Measurements from ENCODE around the gene SNX32. TPM values are rescaled to one million over a fixed set of nuclear protein-coding genes. Genes with fewer than 3 reads are reported as not detected.

Gene SNX32
- total and polyA plus RNA-seq, 9 of the 15 experiments (the other 6 are each of a cell fraction or from before 2014, with no cell fraction given): 0.03 TPM; not detected in 7

DNA sequence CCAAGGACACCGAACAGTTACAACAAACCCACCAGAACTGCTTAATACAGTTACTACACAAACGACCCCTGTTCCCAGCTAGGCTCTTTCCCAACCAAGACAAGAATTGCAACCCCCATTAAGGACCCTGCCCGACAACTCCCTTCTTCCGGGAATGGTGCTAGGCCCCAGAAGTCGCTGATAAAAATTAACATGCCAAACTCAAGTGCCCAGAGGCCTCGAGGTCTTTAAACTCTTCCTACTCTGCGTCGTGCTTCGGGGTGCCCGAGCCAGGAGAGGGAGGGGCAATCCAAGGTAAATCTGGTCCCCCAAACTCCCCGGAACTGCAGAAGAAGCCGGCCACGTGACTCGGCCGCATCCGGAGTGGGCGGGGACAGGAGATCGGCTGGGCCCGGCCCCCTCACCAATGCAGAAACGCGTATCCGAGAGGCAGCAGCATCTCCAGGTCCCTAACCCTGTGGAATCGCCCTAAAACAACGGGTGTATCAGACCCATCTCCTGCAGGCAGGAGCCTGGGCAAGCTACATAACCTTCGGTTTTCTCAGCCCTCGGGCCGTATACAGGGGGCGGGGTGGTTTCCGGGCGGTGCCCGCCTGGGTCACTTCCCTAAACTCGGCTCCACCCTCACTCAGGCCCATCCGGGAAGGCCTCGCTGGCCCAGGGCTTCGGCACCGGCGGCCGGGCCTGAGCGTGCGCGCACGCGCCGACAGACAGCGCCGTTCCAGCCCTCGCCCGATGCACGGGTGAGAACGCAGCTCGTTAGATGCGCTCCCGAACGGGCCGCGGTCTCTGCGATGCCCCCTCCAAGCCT, 23.1 kb downstream of the SNX32 start (continued):
- TF ChIP-seq SREBF1 (IDR thresholded peaks at IDR 0.05; ENCODE audit: borderline replicate concordance, low read depth, low read length): no peak
- TF ChIP-seq, protein P1, sequence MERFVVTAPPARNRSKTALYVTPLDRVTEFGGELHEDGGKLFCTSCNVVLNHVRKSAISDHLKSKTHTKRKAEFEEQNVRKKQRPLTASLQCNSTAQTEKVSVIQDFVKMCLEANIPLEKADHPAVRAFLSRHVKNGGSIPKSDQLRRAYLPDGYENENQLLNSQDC (CRISPR knock-in tag; IDR thresholded peaks at IDR 0.05): no peak
- no peak for TF ChIP-seq ZNF212 (CRISPR knock-in tag; IDR thresholded peaks at IDR 0.05)
- no peak for TF ChIP-seq ZNF583 (CRISPR knock-in tag; IDR thresholded peaks at IDR 0.05)
- TF ChIP-seq, protein P2, sequence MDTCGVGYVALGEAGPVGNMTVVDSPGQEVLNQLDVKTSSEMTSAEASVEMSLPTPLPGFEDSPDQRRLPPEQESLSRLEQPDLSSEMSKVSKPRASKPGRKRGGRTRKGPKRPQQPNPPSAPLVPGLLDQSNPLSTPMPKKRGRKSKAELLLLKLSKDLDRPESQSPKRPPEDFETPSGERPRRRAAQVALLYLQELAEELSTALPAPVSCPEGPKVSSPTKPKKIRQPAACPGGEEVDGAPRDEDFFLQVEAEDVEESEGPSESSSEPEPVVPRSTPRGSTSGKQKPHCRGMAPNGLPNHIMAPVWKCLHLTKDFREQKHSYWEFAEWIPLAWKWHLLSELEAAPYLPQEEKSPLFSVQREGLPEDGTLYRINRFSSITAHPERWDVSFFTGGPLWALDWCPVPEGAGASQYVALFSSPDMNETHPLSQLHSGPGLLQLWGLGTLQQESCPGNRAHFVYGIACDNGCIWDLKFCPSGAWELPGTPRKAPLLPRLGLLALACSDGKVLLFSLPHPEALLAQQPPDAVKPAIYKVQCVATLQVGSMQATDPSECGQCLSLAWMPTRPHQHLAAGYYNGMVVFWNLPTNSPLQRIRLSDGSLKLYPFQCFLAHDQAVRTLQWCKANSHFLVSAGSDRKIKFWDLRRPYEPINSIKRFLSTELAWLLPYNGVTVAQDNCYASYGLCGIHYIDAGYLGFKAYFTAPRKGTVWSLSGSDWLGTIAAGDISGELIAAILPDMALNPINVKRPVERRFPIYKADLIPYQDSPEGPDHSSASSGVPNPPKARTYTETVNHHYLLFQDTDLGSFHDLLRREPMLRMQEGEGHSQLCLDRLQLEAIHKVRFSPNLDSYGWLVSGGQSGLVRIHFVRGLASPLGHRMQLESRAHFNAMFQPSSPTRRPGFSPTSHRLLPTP (IDR thresholded peaks at IDR 0.05; ENCODE audit: borderline replicate concordance, extremely low read depth, insufficient read length): no peak
- TF ChIP-seq, protein P3, sequence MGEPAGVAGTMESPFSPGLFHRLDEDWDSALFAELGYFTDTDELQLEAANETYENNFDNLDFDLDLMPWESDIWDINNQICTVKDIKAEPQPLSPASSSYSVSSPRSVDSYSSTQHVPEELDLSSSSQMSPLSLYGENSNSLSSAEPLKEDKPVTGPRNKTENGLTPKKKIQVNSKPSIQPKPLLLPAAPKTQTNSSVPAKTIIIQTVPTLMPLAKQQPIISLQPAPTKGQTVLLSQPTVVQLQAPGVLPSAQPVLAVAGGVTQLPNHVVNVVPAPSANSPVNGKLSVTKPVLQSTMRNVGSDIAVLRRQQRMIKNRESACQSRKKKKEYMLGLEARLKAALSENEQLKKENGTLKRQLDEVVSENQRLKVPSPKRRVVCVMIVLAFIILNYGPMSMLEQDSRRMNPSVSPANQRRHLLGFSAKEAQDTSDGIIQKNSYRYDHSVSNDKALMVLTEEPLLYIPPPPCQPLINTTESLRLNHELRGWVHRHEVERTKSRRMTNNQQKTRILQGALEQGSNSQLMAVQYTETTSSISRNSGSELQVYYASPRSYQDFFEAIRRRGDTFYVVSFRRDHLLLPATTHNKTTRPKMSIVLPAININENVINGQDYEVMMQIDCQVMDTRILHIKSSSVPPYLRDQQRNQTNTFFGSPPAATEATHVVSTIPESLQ (CRISPR knock-in tag; IDR thresholded peaks at IDR 0.05): peak; percentile 64; the same call in 1 of the 2 replicates
- no peak; the same call in none of the 2 replicates for TF ChIP-seq ZBTB7A (IDR thresholded peaks at IDR 0.05; ENCODE audit: borderline replicate concordance, control insufficient read depth, low read depth, low read length)
- no peak for TF ChIP-seq NFIC (IDR thresholded peaks at IDR 0.05)
- no peak for TF ChIP-seq ZNF696 (CRISPR knock-in tag; conservative IDR thresholded peaks at IDR 0.05)
- no peak for TF ChIP-seq KHSRP (IDR thresholded peaks at IDR 0.05)
- peak; percentile 46; the same call in 1 of the 2 replicates for TF ChIP-seq ZNF830 (CRISPR knock-in tag; IDR thresholded peaks at IDR 0.05)
- no peak for TF ChIP-seq MCM7 (IDR thresholded peaks at IDR 0.05)
- no peak for TF ChIP-seq SAFB2 (IDR thresholded peaks at IDR 0.05; ENCODE audit: borderline replicate concordance, low read depth, low read length, severe bottlenecking)
- TF ChIP-seq SOX6 (IDR thresholded peaks at IDR 0.05): no peak
- TF ChIP-seq, protein P4, sequence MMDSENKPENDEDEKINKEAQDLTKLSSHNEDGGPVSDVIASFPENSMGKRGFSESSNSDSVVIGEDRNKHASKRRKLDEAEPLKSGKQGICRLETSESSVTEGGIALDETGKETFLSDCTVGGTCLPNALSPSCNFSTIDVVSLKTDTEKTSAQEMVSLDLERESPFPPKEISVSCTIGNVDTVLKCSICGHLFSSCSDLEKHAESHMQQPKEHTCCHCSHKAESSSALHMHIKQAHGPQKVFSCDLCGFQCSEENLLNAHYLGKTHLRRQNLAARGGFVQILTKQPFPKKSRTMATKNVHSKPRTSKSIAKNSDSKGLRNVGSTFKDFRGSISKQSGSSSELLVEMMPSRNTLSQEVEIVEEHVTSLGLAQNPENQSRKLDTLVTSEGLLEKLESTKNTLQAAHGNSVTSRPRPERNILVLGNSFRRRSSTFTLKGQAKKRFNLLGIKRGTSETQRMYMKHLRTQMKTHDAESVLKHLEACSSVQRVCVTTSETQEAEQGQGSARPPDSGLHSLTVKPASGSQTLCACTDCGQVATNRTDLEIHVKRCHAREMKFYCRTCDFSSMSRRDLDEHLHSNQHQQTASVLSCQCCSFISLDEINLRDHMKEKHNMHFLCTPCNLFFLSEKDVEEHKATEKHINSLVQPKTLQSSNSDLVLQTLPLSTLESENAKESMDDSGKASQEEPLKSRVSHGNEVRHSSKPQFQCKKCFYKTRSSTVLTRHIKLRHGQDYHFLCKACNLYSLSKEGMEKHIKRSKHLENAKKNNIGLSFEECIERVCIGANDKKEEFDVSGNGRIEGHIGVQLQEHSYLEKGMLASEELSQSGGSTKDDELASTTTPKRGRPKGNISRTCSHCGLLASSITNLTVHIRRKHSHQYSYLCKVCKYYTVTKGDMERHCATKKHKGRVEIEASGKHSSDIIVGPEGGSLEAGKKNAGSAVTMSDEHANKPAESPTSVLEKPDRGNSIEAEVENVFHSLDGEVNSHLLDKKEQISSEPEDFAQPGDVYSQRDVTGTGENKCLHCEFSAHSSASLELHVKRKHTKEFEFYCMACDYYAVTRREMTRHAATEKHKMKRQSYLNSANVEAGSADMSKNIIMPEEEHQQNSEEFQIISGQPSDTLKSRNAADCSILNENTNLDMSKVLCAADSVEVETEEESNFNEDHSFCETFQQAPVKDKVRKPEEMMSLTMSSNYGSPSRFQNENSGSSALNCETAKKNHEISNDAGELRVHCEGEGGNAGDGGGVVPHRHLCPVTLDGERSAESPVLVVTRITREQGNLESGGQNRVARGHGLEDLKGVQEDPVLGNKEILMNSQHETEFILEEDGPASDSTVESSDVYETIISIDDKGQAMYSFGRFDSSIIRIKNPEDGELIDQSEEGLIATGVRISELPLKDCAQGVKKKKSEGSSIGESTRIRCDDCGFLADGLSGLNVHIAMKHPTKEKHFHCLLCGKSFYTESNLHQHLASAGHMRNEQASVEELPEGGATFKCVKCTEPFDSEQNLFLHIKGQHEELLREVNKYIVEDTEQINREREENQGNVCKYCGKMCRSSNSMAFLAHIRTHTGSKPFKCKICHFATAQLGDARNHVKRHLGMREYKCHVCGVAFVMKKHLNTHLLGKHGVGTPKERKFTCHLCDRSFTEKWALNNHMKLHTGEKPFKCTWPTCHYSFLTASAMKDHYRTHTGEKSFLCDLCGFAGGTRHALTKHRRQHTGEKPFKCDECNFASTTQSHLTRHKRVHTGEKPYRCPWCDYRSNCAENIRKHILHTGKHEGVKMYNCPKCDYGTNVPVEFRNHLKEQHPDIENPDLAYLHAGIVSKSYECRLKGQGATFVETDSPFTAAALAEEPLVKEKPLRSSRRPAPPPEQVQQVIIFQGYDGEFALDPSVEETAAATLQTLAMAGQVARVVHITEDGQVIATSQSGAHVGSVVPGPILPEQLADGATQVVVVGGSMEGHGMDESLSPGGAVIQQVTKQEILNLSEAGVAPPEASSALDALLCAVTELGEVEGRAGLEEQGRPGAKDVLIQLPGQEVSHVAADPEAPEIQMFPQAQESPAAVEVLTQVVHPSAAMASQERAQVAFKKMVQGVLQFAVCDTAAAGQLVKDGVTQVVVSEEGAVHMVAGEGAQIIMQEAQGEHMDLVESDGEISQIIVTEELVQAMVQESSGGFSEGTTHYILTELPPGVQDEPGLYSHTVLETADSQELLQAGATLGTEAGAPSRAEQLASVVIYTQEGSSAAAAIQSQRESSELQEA (IDR thresholded peaks at IDR 0.05; ENCODE audit: low read depth): no peak
